H1 (cell line): ENCODE measurements around the gene CAVIN1.

Experiments used
- EP300 ChIP-seq, 2 experiments: IDR thresholded peaks; 1 replicate in 1 of 2; 2 replicates in 1 of 2; pipeline ENCODE4 v1.6.1; 2011 to 2012; ENCODE audit warnings: low read depth in 2 of 2, low read length in 2 of 2, mild to moderate bottlenecking in 2 of 2, borderline replicate concordance in 1 of 2, inconsistent platforms in 1 of 2, moderate library complexity in 1 of 2
- EZH2 ChIP-seq: fragments of 200-600 bp; sonication (generic); IDR thresholded peaks from 2 replicates; pipeline ENCODE4 v1.7.1; 2012; ENCODE audit warnings: low read depth, mild to moderate bottlenecking, moderate library complexity, low read length, inconsistent platforms; ENCODE audit not compliant: severe bottlenecking
- POLR2A ChIP-seq, 2 experiments: IDR thresholded peaks; 1 replicate in 1 of 2; 2 replicates in 1 of 2; pipeline ENCODE4 v1.6.1; 2011; ENCODE audit warnings: low read depth in 2 of 2, low read length in 2 of 2, mild to moderate bottlenecking in 2 of 2; ENCODE audit errors: control extremely low read depth in 1 of 2
- RNF2 ChIP-seq: fragments of 200-900, 300-1000 bp; sonication (generic); IDR thresholded peaks from 2 replicates; pipeline ENCODE4 v1.7.1; 2016; ENCODE audit warnings: borderline replicate concordance, low read depth, mild to moderate bottlenecking, antibody characterized with exemption, low read length; ENCODE audit not compliant: poor library complexity, severe bottlenecking; ENCODE audit errors: missing control alignments
- ZNF274 ChIP-seq: IDR thresholded peaks from 2 replicates; pipeline ENCODE4 v1.7.0; 2012; ENCODE audit warnings: low read length, borderline replicate concordance; ENCODE audit errors: extremely low read depth
- TF ChIP-seq, protein P1 (sequence below): IDR thresholded peaks from 2 replicates; pipeline ENCODE4 v1.6.1; 2012; ENCODE audit warnings: low read length, inconsistent platforms

- TF ChIP-seq EZH2 (no peak), EP300 (IDR thresholded peaks at IDR 0.05; ENCODE audit: borderline replicate concordance in 1 of 2, low read depth in 2 of 2, low read length in 2 of 2) (no peak), POLR2A (IDR thresholded peaks at IDR 0.05; ENCODE audit: control extremely low read depth in 1 of 2, low read depth in 2 of 2, low read length in 2 of 2) (no peak), RNF2 (no peak), ZNF274 (no peak)
- TF ChIP-seq, protein P1, sequence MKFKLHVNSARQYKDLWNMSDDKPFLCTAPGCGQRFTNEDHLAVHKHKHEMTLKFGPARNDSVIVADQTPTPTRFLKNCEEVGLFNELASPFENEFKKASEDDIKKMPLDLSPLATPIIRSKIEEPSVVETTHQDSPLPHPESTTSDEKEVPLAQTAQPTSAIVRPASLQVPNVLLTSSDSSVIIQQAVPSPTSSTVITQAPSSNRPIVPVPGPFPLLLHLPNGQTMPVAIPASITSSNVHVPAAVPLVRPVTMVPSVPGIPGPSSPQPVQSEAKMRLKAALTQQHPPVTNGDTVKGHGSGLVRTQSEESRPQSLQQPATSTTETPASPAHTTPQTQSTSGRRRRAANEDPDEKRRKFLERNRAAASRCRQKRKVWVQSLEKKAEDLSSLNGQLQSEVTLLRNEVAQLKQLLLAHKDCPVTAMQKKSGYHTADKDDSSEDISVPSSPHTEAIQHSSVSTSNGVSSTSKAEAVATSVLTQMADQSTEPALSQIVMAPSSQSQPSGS = no peak
Observed at GRCh38 chr17:42407289-42407836, 15.7 kb downstream of the CAVIN1 start.
